ENCODE data around the gene EMC6. TPM values are rescaled to one million over a fixed set of nuclear protein-coding genes. Genes with fewer than 3 reads are reported as not detected.

EMC6 gene
- total RNA-seq, 1 donor from 2014 or later = 18.9 TPM

DNA sequence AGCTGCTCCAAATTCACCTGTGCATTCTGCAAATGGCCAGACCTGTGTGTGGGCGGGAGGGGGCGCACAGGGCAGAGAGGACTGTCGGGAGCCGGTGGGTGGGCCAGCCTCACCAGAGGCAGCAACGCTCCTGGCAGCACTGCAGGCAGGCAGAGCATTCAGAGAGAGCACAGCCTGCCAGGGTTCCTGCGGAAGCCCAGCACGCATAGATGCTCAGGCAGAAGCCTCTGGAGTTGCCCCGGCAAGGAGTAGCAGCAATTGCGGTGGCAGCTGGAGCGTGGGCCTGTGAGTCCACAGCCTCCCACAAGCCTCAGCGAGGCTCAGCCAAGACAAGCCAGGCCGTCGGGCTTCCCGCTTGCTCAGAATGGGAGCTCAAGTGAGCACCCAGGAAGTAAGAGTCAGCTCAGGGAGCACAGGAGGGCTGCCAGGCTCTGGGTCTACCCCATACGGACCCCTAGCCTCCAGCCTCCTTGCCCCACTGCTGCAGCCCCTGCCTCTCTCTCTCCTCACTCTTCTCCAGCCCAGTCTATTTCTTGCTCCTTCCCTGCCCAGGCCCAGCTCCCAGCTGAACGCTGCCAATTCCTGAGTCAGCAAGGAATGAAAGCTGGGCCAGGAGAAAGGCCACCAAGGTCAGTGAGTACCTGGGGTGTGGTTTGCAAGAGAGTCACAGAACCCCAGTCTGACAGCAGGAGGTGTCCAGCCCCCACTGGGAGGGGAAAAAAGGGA lies 9.6 kb downstream of the EMC6 start:
- intact Hi-C loops (cut with DNase I) = no loop called here
- no peak overlapping the region for H3K27ac ChIP-seq
- no peak for DNase-seq (ENCODE audit: extremely low spot score in 2 of 2)
- H3K36me3 ChIP-seq = no peaks in the 10 kb centered on the region
- H3K27me3 ChIP-seq = no peaks in the 10 kb centered on the region
- no peak for TF ChIP-seq POLR2AphosphoS5 (IDR thresholded peaks at IDR 0.05; ENCODE audit: insufficient read depth in 1 of 2, low read depth in 1 of 2)
- no peak for TF ChIP-seq POLR2A (IDR thresholded peaks at IDR 0.05)
- TF ChIP-seq, protein P1, sequence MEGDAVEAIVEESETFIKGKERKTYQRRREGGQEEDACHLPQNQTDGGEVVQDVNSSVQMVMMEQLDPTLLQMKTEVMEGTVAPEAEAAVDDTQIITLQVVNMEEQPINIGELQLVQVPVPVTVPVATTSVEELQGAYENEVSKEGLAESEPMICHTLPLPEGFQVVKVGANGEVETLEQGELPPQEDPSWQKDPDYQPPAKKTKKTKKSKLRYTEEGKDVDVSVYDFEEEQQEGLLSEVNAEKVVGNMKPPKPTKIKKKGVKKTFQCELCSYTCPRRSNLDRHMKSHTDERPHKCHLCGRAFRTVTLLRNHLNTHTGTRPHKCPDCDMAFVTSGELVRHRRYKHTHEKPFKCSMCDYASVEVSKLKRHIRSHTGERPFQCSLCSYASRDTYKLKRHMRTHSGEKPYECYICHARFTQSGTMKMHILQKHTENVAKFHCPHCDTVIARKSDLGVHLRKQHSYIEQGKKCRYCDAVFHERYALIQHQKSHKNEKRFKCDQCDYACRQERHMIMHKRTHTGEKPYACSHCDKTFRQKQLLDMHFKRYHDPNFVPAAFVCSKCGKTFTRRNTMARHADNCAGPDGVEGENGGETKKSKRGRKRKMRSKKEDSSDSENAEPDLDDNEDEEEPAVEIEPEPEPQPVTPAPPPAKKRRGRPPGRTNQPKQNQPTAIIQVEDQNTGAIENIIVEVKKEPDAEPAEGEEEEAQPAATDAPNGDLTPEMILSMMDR (IDR thresholded peaks at IDR 0.05) = no peak
- H3K9me3 ChIP-seq = no peaks in the 10 kb centered on the region
- no peaks in the 10 kb centered on the region for H3K4me1 ChIP-seq
- H3K4me3 ChIP-seq = no peak overlapping the region

DNA sequence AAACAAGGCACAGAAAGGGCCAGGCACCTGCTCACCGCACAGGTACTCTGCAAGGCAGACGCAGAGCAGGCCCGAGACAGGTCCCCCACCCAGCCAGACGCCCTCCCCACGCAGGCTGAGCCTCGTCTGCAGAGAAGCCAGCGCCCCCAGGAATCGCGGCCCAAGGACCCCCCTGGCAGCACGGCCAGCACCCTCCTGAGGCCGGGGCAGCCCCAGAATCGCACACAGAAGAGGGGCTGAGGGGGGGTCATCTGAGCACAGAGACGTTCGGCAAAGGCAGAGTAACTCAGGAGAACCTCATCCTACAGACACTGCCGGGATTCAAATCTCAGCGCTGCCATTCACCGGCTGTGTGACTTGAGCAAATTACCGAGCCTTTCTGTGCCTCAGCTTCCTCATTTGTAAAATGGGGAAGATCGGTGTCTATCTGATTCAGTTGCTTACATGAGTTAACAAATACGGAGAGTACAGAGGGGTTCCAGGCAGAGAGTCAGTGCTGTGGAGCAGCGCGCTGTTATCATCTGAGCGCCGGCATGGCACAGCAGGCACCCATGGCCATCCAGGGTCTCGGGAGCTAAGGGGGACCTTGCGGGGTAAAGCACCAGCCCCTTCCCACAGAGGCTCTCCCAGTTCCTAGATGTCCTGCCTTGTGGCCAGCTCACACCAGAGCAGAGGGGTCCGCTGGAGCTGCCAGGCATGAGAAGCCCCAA lies 10.4 kb downstream of the EMC6 start:
- no peak for TF ChIP-seq POLR2AphosphoS5 (IDR thresholded peaks at IDR 0.05; ENCODE audit: insufficient read depth in 1 of 2, low read depth in 1 of 2)
- TF ChIP-seq POLR2A (IDR thresholded peaks at IDR 0.05) = no peak
- TF ChIP-seq, protein P1 (IDR thresholded peaks at IDR 0.05) = no peak
- Histone ChIP-seq H3K36me3 (no peaks in the 10 kb centered on the region), H3K4me3 (no peak overlapping the region), H3K9me3 (no peaks in the 10 kb centered on the region), H3K4me1 (no peaks in the 10 kb centered on the region), H3K27me3 (no peaks in the 10 kb centered on the region), H3K27ac (no peak overlapping the region)
- intact Hi-C loops (cut with DNase I) = no loop called here
- DNase-seq (ENCODE audit: extremely low spot score in 2 of 2) = no peak

DNA sequence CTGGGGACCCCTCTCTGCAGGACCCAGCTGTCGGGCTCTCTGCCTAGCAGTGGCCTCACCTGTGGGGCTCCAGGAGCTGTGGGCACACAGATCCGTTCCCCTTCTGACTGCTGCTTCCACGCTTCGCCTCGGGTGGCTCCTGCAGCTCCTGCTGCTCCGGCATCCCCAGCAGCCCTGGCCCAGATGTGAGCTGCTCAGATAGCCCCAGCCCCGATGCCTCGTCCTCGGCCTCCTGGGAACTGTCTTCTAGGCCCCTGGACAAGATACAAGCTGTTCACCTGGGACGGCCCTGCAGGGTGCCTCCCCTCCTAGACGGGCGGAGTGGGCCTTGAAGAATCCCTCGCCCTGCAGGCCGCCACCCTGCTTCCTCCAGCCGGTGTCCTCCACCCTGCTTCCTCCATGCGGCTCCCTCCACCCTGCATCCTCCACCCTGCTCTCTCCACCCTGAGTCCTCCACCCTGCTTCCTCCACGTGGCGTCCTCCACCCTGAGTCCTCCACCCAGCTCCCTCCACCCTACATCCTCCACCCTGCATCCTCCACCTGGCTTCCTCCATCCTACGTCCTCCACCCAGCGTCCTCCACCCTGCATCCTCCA lies 11.0 kb downstream of the EMC6 start:
- intact Hi-C loops (cut with DNase I) = no loop called here

DNA sequence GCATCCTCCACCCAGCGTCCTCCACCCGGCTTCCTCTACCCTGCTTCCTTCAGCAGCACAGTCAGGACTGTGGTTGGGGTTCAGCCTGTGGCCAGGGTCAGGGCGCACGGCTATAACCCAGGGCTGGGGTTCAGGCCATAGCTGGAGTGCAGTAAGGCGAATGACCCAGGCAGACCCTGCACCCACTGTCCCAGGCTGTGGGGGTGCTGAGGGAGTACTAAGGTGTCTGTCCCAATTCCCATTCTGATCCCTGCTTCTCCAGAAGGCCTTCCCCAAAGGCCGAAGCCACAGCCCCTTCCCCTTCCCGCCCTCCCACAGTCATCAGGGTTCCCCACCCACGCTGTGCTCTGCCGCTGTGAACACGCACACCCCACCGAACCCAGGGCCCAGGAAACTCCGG lies 12.4 kb downstream of the EMC6 start:
- Histone ChIP-seq H3K36me3 (no peaks in the 10 kb centered on the region), H3K27ac (no peak overlapping the region), H3K9me3 (no peaks in the 10 kb centered on the region), H3K4me1 (no peaks in the 10 kb centered on the region), H3K4me3 (no peak overlapping the region), H3K27me3 (no peaks in the 10 kb centered on the region)
- intact Hi-C loops (cut with DNase I) = no loop called here
- no peak for DNase-seq (ENCODE audit: extremely low spot score in 2 of 2)
- TF ChIP-seq, protein P1 (IDR thresholded peaks at IDR 0.05) = no peak
- TF ChIP-seq POLR2A (IDR thresholded peaks at IDR 0.05) (no peak), POLR2AphosphoS5 (IDR thresholded peaks at IDR 0.05; ENCODE audit: insufficient read depth in 1 of 2, low read depth in 1 of 2) (no peak)

More for the DNA sequence above, 11.0 kb downstream of the EMC6 start:
- Histone ChIP-seq H3K36me3 (no peaks in the 10 kb centered on the region), H3K4me3 (no peak overlapping the region), H3K27me3 (no peaks in the 10 kb centered on the region), H3K4me1 (no peaks in the 10 kb centered on the region), H3K9me3 (no peaks in the 10 kb centered on the region), H3K27ac (no peak overlapping the region)
- no peak for DNase-seq (ENCODE audit: extremely low spot score in 2 of 2)
- no peak for TF ChIP-seq POLR2AphosphoS5 (IDR thresholded peaks at IDR 0.05; ENCODE audit: insufficient read depth in 1 of 2, low read depth in 1 of 2)
- TF ChIP-seq POLR2A (IDR thresholded peaks at IDR 0.05) = no peak
- TF ChIP-seq, protein P1 (IDR thresholded peaks at IDR 0.05) = no peak

Measured in vagina (tissue), 2 donors.